CD4-positive, alpha-beta T cell treated with Interleukin-17A for 1 hour (primary cell): Measurements from ENCODE around the gene C1GALT1.
"Not testable (repeated sequence)": the region's sequence is repeated elsewhere in the genome, so short reads cannot be mapped to it uniquely, and the experiment has no call there.

Source experiments
- DNase-seq: peaks from one replicate; pipeline ENCODE4 v3.0.0-alpha.2; 2020

C1GALT1 gene

GRCh38 chr7:7182156-7183060 lies at the start of gene C1GALT1:
Gene C1GALT1 (plus strand): TSS chr7:7182544. CDS start chr7:7234320, 51,776 bp downstream.
- peak; percentile 97 for DNase-seq

GRCh38 chr7:7134046-7134445 lies 48.3 kb upstream of the C1GALT1 start:
- DNase-seq = no peak

- no peak for DNase-seq
Observed at GRCh38 chr7:7135074-7135473, 47.3 kb upstream of the C1GALT1 start.

GRCh38 chr7:7135924-7136323 lies 46.4 kb upstream of the C1GALT1 start:
- DNase-seq = not testable (repeated sequence)

GRCh38 chr7:7136466-7137381 lies 45.6 kb upstream of the C1GALT1 start:
- DNase-seq = no peak

- DNase-seq = no peak
Observed at GRCh38 chr7:7138897-7139296, 43.4 kb upstream of the C1GALT1 start.

- DNase-seq = not testable (repeated sequence)
Observed at GRCh38 chr7:7143404-7143803, 38.9 kb upstream of the C1GALT1 start.

- not testable (repeated sequence) for DNase-seq
Observed at GRCh38 chr7:7145151-7145550, 37.2 kb upstream of the C1GALT1 start.

GRCh38 chr7:7146837-7147236 lies 35.5 kb upstream of the C1GALT1 start:
- no peak for DNase-seq

- DNase-seq = no peak
Observed at GRCh38 chr7:7148798-7149481, 33.4 kb upstream of the C1GALT1 start.

- DNase-seq = no peak
Observed at GRCh38 chr7:7151285-7151684, 31.1 kb upstream of the C1GALT1 start.

GRCh38 chr7:7151865-7152264 lies 30.5 kb upstream of the C1GALT1 start:
- DNase-seq = no peak

- DNase-seq = no peak
Observed at GRCh38 chr7:7152315-7152714, 30.0 kb upstream of the C1GALT1 start.

GRCh38 chr7:7154355-7154754 lies 28.0 kb upstream of the C1GALT1 start:
- not testable (repeated sequence) for DNase-seq

- no peak for DNase-seq
Observed at GRCh38 chr7:7156663-7157062, 25.7 kb upstream of the C1GALT1 start.

- DNase-seq = peak; percentile 81
Observed at GRCh38 chr7:7157177-7157886, 25.0 kb upstream of the C1GALT1 start.

GRCh38 chr7:7157887-7158271 lies 24.5 kb upstream of the C1GALT1 start:
- DNase-seq = no peak

GRCh38 chr7:7159063-7159658 lies 23.2 kb upstream of the C1GALT1 start:
- no peak for DNase-seq

GRCh38 chr7:7164591-7164990 lies 17.8 kb upstream of the C1GALT1 start:
- DNase-seq = no peak

- no peak for DNase-seq
Observed at GRCh38 chr7:7165372-7165771, 17.0 kb upstream of the C1GALT1 start.

GRCh38 chr7:7166318-7166717 lies 16.0 kb upstream of the C1GALT1 start:
- no peak for DNase-seq

- DNase-seq = no peak
Observed at GRCh38 chr7:7169296-7169695, 13.0 kb upstream of the C1GALT1 start.
